Epidermal melanocyte (primary cell): ENCODE measurements around the gene EXOC3L4.
"Not testable (repeated sequence)": the region's sequence is repeated elsewhere in the genome, so short reads cannot be mapped to it uniquely, and the experiment has no call there.

ENCODE experiments used
- DNase-seq: peaks from one replicate; pipeline ENCODE4 v3.0.0; 2011; ENCODE audit warnings: low spot score; ENCODE audit not compliant: insufficient read length

Gene EXOC3L4

DNA sequence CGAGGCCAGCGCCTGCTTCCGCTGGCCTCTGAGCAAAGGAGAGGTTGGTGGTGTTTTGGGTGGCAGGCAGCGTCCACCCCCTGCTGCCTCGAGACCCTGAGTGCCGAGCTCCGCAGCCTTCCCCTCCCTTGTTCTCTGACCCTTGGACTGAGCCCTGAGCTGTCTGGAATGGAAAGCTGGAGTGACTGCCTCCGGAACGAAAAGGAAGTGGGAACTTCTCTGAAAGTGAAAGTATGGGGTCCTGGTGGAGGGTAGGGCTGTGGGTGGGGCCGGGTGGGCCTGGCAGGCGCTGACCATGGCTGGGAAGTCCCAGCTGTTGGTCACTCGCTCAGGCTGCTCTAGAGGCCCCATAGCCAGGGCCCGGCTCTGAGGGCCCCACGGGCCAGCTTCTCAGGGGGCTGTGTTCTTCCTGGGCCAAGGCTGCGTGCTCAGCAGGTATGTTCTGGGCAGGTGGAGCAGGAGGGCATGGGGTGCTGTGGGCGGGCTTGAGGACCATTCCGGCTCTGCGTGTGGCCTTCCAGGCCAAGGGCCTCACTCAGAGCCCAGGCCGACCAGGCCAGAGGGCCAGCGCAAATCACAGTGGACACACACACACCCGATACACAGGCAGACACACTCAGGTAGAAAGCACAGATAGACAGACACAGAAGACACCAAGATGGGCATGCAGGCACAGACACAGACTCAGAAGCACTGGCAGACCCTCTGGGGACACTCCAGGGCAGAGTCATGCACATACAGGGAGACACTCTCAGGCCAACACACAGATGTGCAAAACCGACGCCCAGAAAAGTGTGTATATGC is at the start of gene EXOC3L4:
Gene EXOC3L4, plus strand, starts transcription at position 320 of the 804 bp plus-strand sequence. CDS start 5,495 bp downstream, outside the sequence.
- no peak for DNase-seq

DNA sequence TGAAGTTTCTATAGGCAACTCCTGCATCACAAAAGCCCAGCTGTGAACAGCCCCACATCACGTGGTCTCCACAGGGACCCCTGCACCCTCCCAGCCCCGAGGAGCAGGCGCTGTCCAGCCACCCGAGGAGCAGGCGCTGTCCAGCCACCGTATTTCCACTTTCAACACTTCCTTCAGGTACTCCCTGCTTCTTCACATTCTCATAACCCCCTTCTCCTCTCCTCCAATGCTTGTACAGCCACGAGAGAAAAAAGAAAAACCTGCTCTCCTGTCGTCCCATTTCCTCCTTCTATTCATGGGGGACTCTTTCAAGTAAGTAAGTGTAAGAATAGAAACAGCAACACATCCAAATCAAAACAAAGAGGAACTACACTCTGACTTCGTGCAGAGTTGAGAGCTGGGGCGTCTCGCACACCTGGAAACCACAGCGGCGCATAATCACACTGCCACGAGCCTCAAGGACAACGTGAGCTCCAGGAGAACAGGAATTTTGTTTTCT is 49.1 kb upstream of the EXOC3L4 start:
- DNase-seq: no peak

DNA sequence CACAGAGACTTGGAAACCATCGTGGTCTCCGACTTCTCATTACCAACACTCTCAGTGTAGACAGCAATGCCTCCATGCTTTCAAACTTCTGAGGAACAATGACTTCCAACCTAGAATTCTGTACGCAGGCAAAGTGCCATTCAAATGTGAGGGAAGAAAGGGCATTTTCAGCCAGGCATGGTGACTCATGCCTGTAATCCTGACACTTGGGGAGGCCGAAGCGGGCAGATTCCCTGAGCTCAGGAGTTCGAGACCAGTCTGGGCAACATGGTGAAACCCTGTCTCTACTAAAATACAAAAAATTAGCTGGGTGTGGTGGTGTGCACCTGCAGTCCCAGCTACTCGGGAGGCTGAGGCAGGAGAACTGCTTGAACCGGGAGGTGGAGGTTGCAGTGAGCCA is 47.1 kb upstream of the EXOC3L4 start:
- DNase-seq: not testable (repeated sequence)

DNA sequence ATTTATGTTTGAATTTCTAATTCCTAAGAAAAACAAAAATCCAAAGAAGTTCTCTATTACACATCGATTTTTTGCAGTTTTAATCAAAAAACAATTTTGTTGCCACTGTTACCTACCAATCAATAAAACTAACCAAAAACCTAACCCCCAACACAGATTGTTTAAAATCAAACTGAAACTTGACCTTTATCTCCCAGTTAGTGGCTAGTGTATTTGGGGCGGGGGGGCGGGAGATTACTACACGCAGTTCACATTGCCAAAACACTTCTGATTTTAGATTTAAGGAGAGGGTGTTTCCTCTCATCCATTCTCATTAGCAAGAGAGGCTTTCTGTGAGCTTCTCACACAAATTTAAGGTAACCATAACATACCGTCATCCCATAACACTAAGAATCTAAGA is 43.6 kb upstream of the EXOC3L4 start:
- DNase-seq: no peak

DNA sequence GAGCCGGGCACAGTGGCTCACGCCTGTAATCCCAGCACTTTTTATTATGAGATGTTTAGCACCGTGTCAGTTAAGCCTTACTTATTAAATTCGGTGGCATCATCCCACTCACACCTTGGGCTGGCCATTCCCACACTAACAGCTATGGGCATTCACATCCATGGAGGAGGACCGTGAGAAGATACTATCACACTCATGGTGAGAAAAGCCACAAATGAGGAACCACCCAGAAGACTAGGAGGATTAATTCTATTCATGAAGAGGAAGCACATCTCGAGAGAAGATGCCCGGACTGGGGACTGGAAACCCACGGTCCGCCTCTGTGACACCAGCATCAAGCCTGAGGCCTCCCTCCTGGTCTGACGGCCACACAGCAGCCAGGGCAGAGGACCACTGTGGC is 42.1 kb upstream of the EXOC3L4 start:
- no peak for DNase-seq

DNA sequence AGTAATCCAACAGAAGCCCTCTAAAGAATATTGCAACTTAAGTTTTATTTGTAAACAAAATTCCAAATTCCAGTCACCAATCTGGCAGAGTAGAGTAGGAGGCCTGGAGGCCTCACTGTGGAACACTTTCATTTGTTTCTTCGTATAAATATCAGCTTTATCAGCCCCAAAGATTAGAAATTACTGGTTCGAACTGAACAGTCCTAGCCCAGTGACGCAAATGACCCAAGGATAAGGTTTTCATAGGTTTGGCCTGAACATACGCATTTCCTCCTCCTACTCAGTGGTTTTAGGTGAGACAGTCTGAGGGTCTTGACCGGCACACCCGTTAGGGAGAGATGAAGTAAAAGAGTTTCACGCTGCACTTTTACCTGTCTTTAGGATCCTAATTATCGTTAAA is 38.8 kb upstream of the EXOC3L4 start:
- DNase-seq: no peak

DNA sequence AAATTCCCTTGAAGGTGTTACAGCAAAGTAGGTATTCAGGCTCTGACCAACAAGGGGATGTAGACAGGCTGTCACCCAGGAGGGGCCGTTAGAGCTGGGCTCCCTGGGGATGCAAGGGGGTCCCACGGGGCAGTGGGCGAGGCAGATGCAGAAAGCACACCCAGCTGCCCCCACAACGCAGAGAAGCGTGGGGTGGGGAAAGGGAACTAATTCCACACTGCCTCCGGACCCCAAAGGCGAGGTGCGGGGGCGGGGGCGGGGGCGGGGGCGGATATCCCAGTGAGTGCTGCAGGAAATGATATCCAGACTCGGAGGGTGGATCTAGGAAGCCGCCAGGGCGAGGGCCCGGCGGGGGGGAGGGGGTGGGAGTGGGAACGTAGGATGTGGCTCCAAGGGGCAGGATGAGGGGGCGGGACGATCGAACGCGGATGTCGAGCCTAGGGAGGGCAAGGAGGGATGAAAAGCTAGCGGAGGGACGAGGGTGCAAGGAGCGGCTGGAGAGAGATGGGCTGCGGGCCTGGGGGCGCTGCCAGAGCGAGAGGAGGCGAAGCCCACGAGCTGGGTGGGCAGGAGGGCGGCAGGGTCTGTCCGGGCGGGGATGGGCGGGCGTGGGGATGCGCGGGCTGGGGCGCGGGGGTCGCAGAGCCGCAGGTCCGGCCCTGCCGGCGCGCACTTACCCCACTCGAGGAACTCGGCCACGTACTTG is 38.0 kb upstream of the EXOC3L4 start:
- DNase-seq: no peak

DNA sequence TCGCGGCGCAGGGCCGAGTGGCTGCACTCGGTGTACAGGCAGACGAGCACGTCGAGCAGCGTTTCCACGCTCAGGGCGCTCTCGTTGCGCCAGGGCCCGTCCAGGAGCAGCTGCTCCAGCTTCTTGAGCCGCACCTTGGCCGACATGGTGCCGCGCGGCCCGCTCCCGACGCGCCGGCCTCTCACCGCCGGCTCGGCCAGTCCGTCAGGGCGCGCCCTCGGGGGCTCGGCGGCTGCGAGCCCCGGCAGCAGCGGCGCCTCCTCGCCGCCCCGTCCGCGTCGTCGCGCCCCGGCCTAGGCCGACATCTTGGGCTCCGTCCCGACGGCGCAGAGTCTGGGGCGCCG is 37.5 kb upstream of the EXOC3L4 start:
- no peak for DNase-seq

DNA sequence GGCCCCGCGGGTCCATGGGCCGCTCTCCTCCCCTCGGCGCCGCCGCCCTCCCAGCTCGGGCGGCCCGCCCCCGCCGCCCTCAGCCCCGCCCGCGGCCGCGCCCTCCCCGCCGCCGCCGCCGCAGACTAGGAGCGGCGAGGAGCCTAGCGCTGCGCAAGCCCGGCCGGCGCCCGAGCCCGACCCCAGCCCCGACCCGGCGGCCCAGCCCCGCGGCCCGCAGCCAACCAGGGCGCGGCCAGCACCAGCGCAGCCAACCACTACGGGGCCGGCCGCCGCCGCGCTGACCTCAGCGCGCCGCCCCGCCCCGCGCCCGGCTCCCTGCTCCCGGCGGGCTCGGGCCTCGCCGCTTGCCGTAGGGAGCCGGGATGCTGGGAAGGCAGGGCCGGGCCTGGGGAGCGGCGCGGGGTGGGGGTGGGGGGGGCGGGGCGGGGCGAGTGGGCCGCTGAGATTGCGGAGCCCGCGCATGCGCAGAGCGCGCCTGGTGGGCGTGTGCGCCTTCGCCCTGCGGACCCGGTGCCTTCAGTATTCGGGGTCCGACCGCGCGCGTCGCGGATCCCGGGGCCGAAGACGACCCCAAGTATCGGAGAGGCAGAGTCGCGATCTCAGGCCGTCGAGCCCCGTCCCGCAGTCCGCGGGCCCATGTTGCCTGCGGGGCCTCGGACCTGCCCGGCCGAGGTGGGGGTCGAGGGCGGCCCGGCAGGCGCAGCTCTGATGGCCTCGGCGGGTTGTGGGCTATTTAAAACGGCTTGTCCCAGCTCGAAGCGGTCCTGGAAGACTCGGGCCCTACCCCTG is 37.0 kb upstream of the EXOC3L4 start, which contains the start of gene CDC42BPB:
Gene CDC42BPB, minus strand, starts transcription at position 178 of the 792 bp plus-strand sequence. CDS start 376 bp downstream, outside the sequence.
- peak; percentile 75 for DNase-seq

DNA sequence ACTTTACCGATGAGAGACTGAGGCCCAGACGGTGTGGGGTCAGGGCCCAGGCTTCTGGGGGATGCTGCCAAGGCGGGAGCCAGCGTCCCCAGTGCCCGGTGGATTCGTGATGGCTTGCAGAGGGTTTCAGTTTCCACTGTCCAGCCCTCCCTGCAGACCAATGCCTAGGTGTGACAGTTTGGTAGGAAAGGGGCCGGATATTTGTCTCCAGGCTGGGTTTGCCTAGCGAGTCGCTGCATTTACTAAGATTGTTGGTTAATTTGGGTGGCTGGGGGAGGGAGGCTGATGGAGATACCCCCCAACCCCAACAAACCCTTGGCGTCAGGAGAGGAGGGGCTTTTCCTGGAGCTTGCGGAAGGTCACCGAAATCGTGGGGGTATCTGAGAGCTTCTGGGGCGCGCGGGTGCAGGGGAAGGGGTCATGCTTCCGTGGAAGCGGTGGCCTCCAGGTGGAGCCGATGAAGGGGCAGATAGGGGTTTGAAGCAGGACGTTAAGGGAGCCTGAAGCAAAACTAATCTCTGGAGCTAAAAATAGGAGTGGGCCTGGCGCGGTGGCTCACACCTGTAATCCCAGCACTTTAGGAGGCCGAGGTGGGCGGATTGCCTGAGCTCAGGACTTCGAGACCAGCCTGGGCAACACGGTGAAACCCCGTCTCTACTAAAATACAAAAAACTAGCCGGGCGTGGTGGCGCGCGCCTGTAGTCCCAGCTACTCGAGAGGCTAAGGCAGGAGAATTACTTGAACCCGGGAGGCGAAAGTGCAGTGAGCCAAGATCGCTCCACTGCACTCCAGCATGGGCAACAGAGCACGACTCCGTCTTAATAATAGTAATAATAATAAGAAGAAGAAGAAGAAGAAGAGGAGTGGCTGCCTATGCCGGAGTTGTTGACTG is 36.1 kb upstream of the EXOC3L4 start:
- DNase-seq: no peak

DNA sequence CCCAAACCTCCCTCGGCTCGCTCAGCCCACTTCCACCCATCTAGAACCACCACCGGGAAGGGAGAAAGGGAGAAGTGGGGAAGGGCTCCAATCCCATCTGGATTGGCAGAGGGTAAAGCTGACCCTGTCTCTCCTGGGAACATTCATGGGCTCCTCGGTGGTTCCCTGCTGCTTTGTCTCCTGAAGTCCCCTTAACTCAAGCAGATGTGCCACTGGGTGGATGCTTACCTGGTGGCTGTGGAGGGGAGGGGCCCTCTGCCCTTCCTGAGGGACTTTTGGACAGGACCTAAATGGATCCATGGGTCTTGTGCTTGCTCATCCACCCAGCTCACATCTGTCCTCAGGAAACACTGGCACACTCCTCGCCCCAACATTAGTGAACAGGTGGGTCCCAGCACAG is 35.0 kb upstream of the EXOC3L4 start:
- no peak for DNase-seq

DNA sequence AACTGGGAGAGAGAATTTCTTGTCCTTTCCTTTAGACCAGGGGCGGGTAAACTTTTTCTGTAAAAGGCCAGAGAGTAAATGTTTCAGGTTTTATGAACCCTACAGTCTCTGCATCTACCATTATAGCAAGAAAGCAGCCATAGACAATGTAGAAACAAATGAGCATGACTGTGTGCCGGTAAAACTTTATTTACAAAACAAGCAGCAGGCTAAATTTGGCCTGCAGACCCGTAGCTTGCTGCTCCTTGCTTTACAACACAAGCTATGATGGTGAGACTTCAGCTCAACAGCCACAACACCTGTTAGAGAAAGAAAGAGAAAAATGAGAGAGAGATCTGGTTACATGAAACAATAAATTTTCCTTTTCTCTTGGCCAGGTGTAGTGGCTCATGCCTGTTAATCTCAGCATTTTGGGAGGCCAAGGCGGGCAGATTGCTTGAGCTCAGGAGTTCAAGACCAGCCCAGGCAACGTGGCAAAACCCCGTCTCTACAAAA is 33.0 kb upstream of the EXOC3L4 start:
- DNase-seq: no peak

DNA sequence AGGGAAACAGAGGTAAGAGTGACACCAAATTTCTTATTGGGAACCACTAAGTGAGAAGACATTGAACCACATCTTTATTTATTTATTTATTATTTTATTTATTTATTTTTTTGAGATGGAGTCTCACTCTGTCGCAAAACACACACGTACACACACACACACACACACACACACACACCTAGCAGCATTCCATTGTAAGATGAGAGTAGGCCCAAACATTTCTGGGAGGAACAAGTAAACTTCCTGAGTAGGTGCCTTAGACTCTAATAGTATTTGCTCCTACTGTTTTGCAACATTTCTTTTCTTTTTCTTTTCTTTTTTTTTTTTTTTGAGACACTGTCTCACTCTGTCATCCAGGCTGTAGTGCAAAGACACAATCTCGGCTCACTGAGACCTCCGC is 30.1 kb upstream of the EXOC3L4 start:
- DNase-seq: no peak

DNA sequence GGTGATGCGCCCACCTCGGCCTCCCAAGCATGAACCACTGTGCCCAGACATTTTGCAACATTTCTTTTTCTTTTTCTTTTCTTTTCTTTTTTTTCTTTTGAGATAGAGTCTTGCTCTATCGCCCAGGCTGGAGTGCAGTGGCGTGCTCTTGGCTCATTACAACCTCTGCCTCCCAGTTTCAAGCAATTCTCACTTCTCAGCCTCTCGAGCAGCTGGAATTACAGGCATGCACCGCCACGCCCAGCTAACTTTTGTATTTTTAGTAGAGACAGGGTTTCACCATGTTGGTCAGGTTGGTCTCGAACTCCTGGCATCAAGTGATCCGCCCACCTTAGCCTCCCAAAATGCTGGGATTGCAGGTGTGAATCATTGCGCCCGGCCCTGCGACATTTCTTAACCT is 29.5 kb upstream of the EXOC3L4 start:
- DNase-seq: no peak

DNA sequence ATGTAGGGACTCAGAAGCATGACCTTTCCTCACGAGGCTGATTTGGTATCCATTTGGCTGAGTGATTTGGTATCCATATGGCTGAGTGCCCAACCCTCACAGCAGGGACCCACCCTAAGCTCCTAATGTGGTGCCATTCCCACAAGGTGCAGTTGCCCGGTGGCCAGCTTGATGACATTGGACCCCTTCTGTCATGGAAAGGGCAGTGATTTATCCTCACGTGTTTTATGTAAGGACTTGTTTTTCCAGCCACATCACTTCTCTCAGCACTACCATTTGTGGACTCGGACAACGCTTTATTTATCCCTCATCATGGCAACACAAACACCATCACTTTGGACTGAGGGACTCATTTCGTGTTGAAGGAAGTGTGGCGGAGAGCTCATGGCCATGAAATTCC is 28.7 kb upstream of the EXOC3L4 start:
- no peak for DNase-seq

DNA sequence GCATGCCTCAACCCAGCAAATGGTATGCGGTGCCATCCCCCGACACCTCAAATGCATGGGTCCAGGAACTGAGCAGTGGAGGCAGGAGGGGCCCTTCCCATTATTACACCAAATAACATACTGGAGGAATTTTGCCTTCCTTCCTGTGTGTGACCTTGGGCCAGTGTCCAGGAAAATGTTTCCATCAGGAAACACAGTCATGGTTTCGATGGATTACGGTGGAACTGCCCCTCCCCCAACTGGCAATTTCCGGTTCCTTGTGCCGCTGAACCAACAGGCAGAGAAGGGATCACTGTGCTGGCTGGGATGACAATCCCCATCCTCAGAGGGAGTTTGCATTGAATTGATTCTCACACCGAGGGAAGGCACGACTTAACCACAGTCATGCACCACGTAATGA is 28.1 kb upstream of the EXOC3L4 start:
- no peak for DNase-seq

DNA sequence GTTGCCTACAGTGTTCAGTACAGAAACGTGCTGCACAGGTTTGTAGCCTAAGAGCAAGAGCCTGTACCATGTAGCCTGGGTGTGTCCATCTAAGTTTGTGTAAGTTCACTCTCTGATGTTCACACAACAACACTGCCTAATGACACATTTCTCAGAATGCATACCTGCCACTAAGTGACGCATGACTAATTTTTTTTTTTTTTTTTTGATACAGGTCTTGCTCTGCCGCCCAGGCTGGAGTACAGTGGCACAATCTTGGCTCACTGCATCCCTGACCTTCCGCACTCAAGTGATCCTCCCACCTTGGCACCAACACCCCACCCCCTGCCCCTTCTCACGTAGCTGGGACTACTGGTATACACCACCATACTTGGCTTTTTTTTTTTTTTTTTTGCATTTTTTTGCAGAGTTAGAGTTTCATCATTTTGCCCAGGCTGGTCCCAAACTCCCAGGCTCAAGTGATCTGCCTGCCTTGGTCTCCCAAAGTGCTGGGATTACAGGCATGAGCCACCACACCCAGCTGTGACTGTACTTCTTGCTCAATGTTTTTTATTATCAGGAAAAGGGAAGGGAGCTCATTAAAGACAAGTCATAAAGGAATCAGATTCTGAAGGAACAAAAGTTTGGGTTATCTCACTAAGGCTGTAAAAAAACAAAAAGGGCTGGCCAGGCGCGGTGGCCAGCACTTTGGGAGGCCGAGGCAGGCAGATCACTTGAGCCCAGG is 27.1 kb upstream of the EXOC3L4 start:
- no peak for DNase-seq

DNA sequence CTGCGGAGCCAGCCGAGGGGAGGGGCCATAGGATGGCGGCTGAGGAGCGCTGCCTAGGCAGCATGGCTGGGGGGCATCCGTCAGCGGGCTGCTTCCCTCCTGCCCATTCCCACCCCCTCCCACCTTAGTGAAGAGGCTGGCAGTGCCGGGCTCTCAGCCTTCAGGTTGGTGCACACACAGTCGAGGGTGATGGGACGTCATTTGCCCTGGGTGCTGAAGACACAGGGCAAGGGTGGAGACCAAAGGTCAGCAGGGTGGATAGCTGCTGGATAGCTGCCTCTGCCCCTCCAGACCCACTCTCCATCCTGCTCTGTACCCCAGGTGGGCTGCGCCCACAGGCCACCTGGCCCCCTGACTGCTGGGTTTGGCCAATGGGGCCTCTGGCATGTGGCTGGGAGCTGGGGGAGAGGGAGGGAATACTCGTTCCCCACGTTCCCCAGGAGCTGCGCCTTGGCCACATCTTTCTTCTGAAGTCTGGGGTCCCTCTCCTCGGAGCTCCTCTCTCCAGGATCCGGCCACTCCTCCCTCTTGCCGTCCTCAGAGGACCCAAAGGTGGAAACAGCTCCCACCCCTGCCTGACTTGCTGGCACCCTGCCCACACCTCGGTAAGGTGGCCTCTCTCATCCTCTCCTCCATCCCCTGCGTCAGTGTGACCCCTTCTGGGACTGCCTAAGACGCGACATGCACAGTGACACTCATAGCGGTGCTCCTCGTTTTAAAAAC is 26.0 kb upstream of the EXOC3L4 start:
- no peak for DNase-seq

DNA sequence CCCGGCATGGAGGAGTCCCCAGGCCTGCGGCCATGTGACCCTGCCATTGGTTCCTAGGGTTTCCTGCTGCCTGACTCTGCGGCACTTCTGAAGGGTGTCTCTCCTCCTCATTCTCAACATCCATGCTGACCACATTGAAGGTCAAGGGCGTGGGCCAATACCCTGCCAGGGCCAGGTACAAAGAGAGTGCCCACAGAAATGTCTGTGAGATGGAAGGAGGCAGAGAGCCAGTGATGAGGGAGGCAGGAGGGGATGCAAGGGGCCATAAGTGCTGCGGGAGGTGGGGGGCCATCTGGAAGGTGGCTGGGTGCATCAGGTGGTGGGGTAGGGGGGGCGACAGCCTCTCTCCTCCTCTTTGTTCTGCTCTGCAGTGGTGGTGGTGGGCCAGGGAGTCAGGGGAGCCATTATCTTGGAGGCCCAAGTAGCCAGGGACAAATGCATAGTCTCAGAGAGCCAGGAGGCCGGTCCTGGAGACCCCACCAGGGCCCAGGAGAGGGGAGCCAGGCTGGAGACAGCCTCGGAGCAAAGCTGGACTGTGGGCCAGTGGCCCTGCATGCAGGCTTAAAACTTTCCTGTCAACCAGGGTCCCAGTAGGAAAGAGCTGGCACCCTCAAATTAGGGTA is 24.2 kb upstream of the EXOC3L4 start:
- no peak for DNase-seq
